AG09319 (cell line): ENCODE results near the gene EXOC3.

Experiments used
- DNase-seq: peaks from one replicate; pipeline ENCODE4 v3.0.0-alpha.2; 2010; ENCODE audit warnings: low read depth; ENCODE audit errors: extremely low read depth
- TF ChIP-seq, protein P1 (sequence below): IDR thresholded peaks from 2 replicates; pipeline ENCODE4 v1.5.1; 2011; ENCODE audit warnings: low read depth, mild to moderate bottlenecking, inconsistent platforms, low read length, moderate library complexity

EXOC3 gene

GRCh38 chr5:494667-495255 is 51.8 kb downstream of the EXOC3 start:
- TF ChIP-seq, protein P1, sequence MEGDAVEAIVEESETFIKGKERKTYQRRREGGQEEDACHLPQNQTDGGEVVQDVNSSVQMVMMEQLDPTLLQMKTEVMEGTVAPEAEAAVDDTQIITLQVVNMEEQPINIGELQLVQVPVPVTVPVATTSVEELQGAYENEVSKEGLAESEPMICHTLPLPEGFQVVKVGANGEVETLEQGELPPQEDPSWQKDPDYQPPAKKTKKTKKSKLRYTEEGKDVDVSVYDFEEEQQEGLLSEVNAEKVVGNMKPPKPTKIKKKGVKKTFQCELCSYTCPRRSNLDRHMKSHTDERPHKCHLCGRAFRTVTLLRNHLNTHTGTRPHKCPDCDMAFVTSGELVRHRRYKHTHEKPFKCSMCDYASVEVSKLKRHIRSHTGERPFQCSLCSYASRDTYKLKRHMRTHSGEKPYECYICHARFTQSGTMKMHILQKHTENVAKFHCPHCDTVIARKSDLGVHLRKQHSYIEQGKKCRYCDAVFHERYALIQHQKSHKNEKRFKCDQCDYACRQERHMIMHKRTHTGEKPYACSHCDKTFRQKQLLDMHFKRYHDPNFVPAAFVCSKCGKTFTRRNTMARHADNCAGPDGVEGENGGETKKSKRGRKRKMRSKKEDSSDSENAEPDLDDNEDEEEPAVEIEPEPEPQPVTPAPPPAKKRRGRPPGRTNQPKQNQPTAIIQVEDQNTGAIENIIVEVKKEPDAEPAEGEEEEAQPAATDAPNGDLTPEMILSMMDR = no peak

DNA sequence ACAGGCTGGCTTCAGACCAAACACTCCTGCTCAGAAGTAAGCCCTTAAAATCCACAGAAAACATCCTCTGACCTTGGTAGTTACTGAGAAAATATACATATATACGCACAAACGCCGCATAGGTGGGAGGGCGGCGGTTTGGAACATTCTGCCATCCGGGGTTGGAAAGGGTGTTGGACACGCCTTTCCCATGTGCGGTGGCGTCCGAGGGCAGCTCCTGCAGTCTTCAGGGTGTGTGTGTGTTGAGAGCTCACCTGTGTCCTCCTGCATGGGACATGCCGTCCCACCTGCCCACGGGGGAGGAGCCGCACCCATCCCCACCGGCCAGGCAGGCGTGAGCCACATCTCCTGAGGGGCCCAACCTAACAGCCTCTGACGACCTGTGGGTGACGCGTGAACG is 53.1 kb downstream of the EXOC3 start:
- TF ChIP-seq, protein P1 = no peak
- DNase-seq = no peak

More at GRCh38 chr5:494667-495255, 51.8 kb downstream of the EXOC3 start:
- DNase-seq = no peak

DNA sequence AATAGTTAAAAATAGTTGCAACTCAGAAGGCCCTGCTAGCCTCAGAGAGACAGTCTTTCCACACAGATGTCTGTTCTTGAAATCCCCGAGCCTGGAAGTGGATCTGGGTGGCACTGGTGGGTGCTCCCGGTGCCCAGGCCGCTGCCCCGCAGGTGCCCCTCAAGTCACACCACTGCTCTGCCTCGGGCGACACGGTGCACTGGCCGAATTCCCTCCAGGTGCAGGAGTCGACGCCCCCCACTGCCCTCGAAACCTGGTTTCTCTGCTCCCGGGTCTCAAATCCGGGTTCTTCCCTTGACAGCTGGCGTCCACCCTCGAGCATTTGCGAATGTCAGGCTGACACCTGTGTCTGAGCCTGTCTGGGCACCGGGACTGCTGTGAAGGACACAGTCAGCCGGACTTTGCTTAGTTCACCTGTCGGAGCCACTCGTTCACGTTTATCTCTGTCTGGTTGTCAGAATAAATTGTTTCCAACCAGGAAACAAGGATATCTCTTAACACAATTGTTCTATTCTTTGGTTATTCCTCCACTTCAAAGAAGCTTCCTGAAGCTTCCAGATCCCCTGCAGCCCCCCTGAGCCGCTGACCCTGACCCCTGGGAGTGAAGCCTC is 54.2 kb downstream of the EXOC3 start:
- TF ChIP-seq, protein P1 = no peak
- no peak for DNase-seq

GRCh38 chr5:497871-498509 is 55.0 kb downstream of the EXOC3 start:
- TF ChIP-seq, protein P1 = no peak
- DNase-seq = no peak

- TF ChIP-seq, protein P1 = no peak
Measured at GRCh38 chr5:499233-500209, 56.5 kb downstream of the EXOC3 start.

DNA sequence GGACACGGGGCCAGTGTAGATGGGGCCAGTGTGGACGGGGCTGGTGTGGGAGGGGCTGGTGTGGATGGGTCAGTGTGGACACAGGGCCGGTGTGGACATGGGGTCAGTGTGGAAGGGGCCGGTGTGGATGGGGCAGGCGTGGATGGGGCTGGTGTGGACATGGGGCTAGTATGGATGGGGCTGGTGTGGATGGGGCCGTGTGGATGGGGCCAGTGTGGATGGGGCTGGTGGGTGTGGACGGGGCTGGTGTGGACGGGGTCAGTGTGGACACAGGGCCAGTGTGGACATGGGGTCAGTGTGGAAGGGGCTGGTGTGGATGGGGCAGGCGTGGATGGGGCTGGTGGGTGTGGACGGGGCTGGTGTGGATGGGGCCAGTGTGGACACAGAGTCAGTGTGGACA is 57.5 kb downstream of the EXOC3 start:
- DNase-seq = no peak
- TF ChIP-seq, protein P1 = no peak

More at GRCh38 chr5:499233-500209, 56.5 kb downstream of the EXOC3 start:
- no peak for DNase-seq
